HG02884 (cell line): ENCODE results near the gene SSBP3.
A peak's percentile ranks its signal among the peaks of the same experiment; 100 is the strongest.
"Not testable (repeated sequence)": the region's sequence is repeated elsewhere in the genome, so short reads cannot be mapped to it uniquely, and the experiment has no call there.

Experiments
- ATAC-seq: cut with Tn5 transposase; IDR thresholded peaks from one replicate; pipeline ENCODE4 v1.9.1; 2021; ENCODE audit warnings: mild to moderate bottlenecking, moderate library complexity; ENCODE audit not compliant: unreplicated experiment

Gene SSBP3

GRCh38 chr1:54227891-54228310 lies 178.3 kb downstream of the SSBP3 start:
- ATAC-seq: no peak

- ATAC-seq: no peak
These were observed 179.0 kb downstream of the SSBP3 start for GRCh38 chr1:54227091-54227602.

GRCh38 chr1:54225986-54226559 lies 180.1 kb downstream of the SSBP3 start:
- no peak for ATAC-seq

- no peak for ATAC-seq
These were observed 180.8 kb downstream of the SSBP3 start for GRCh38 chr1:54225378-54225777.

GRCh38 chr1:54224233-54224632 lies 182.0 kb downstream of the SSBP3 start:
- no peak for ATAC-seq

GRCh38 chr1:54223441-54224202 lies 182.6 kb downstream of the SSBP3 start:
- ATAC-seq: no peak

GRCh38 chr1:54222711-54223110 lies 183.5 kb downstream of the SSBP3 start:
- no peak for ATAC-seq

- no peak for ATAC-seq
These were observed 184.2 kb downstream of the SSBP3 start for GRCh38 chr1:54221867-54222484.

- ATAC-seq: no peak
These were observed 184.9 kb downstream of the SSBP3 start for GRCh38 chr1:54221113-54221834.

- no peak for ATAC-seq
These were observed 186.0 kb downstream of the SSBP3 start for GRCh38 chr1:54220004-54220811.

GRCh38 chr1:54219688-54220003 lies 186.5 kb downstream of the SSBP3 start:
- ATAC-seq: no peak

- no peak for ATAC-seq
These were observed 187.1 kb downstream of the SSBP3 start for GRCh38 chr1:54218883-54219687.

GRCh38 chr1:54215523-54215922 lies 190.7 kb downstream of the SSBP3 start:
- no peak for ATAC-seq

GRCh38 chr1:54212872-54213271 lies 193.3 kb downstream of the SSBP3 start:
- ATAC-seq: no peak

GRCh38 chr1:54207896-54208295 lies 198.3 kb downstream of the SSBP3 start:
- not testable (repeated sequence) for ATAC-seq

- ATAC-seq: no peak
These were observed 198.9 kb downstream of the SSBP3 start for GRCh38 chr1:54207287-54207686.

GRCh38 chr1:54204199-54204598 lies 202.0 kb downstream of the SSBP3 start:
- ATAC-seq: no peak

GRCh38 chr1:54200519-54200997 lies 205.6 kb downstream of the SSBP3 start:
- peak; percentile 21 for ATAC-seq

- peak; percentile 97 for ATAC-seq
These were observed 206.3 kb downstream of the SSBP3 start, which contains the start of the genes CYB5RL and MRPL37 for GRCh38 chr1:54199765-54200518. Gene CYB5RL (minus strand): TSS chr1:54200030. CDS start chr1:54195616, 4,414 bp downstream. Gene MRPL37 (plus strand): TSS chr1:54200167. CDS start chr1:54200244, 77 bp downstream.
